IMR-90 (cell line): ENCODE data around the gene UTP18. TPM values are rescaled to one million over a fixed set of nuclear protein-coding genes. Genes with fewer than 3 reads are reported as not detected.

Experiments
- ATAC-seq: fragments of 200-7000 bp; cut with Tn5 transposase; 2 replicates; pipeline ENCODE4 v1.9.1; 2020; ENCODE audit warnings: low read depth, mild to moderate bottlenecking, moderate library complexity
- BruUV-seq: library from RNA; stranded (reverse); fragments of 400-500 nt; replicated peaks from 2 replicates; lab custom pipeline; 2021; lab: Mats Ljungman, UMichigan
- CTCF ChIA-PET: fragments of 300-600 bp; formaldehyde crosslinking; extraction: SDS; loops from one replicate; lab custom pipeline; 2021; ENCODE audit warnings: antibody characterized with exemption; lab: Yijun Ruan, JAX
- POLR2A ChIA-PET: fragments of 300-600 bp; sonication (Branson Sonifier 250); formaldehyde crosslinking; loops from one replicate; lab custom pipeline; 2022; ENCODE audit warnings: antibody characterized with exemption; ENCODE audit not compliant: unreplicated experiment; lab: Charles Lee
- DNase-seq: peaks from one replicate; pipeline ENCODE4 v3.0.0; 2013
- H2AFZ ChIP-seq: replicated peaks from 2 replicates; pipeline ENCODE3; 2013; ENCODE audit warnings: low read length, mild to moderate bottlenecking; ENCODE audit not compliant: poor library complexity
- H2AK5ac ChIP-seq: 2 replicates; pipeline ENCODE4 v1.6.1; 2013; ENCODE audit warnings: low read depth, low read length, inconsistent platforms
- H2AK9ac ChIP-seq: replicated peaks from 2 replicates; pipeline ENCODE3; 2013; ENCODE audit warnings: mild to moderate bottlenecking, low read depth, low read length, moderate library complexity; ENCODE audit not compliant: poor library complexity
- H2BK120ac ChIP-seq: 2 replicates; pipeline ENCODE4 v1.6.1; 2013; ENCODE audit warnings: low read depth, low read length, inconsistent platforms
- H2BK15ac ChIP-seq: 3 replicates; pipeline ENCODE4 v1.6.1; 2013; ENCODE audit warnings: low read depth, low read length, inconsistent platforms
- H2BK20ac ChIP-seq: 2 replicates; pipeline ENCODE4 v1.6.1; 2013; ENCODE audit warnings: low read depth, mild to moderate bottlenecking, inconsistent platforms, low read length, moderate library complexity
- H2BK5ac ChIP-seq: 2 replicates; pipeline ENCODE4 v1.6.1; 2013; ENCODE audit warnings: mild to moderate bottlenecking, low read depth, low read length, inconsistent platforms; ENCODE audit not compliant: poor library complexity, severe bottlenecking
- H3K14ac ChIP-seq: replicated peaks from 2 replicates; pipeline ENCODE4 v1.6.1; 2013; ENCODE audit warnings: low read depth, low read length, inconsistent platforms
- H3K18ac ChIP-seq: 2 replicates; pipeline ENCODE4 v1.6.1; 2013; ENCODE audit warnings: low read depth, low read length, control low read depth
- H3K23ac ChIP-seq: 2 replicates; pipeline ENCODE4 v1.6.1; 2013; ENCODE audit warnings: low read depth, low read length, inconsistent platforms
- H3K27ac ChIP-seq: 2 replicates; pipeline ENCODE4 v1.5.1; 2013; ENCODE audit warnings: mild to moderate bottlenecking, control low read depth, low read length; ENCODE audit not compliant: insufficient read depth
- H3K27me3 ChIP-seq: 2 replicates; pipeline ENCODE4 v1.6.1; 2013; ENCODE audit warnings: low read length; ENCODE audit not compliant: control insufficient read depth, insufficient read depth
- H3K36me3 ChIP-seq: 2 replicates; pipeline ENCODE4 v1.6.1; 2013; ENCODE audit warnings: low read length, mixed read lengths; ENCODE audit not compliant: control insufficient read depth, insufficient read depth
- H3K4ac ChIP-seq: 2 replicates; pipeline ENCODE4 v1.6.1; 2013; ENCODE audit warnings: low read depth, low read length, inconsistent platforms
- H3K4me1 ChIP-seq: 2 replicates; pipeline ENCODE4 v1.6.1; 2013; ENCODE audit warnings: low read length, mixed read lengths; ENCODE audit not compliant: control insufficient read depth, insufficient read depth
- H3K4me2 ChIP-seq: 2 replicates; pipeline ENCODE4 v1.6.1; 2013; ENCODE audit warnings: low read depth, mild to moderate bottlenecking, control low read depth, low read length, moderate library complexity
- H3K4me3 ChIP-seq: 2 replicates; pipeline ENCODE4 v1.5.1; 2013; ENCODE audit warnings: low read depth, mild to moderate bottlenecking, control low read depth, low read length, moderate library complexity; ENCODE audit not compliant: insufficient read depth
- H3K56ac ChIP-seq: 2 replicates; pipeline ENCODE4 v1.6.1; 2013; ENCODE audit warnings: low read length, inconsistent platforms; ENCODE audit not compliant: insufficient read depth; ENCODE audit errors: extremely low read depth
- H3K79me1 ChIP-seq, 2 experiments: 2 replicates each; pipeline ENCODE4 v1.6.1; 2013; ENCODE audit warnings: low read length in 2 of 2, inconsistent platforms in 1 of 2, low read depth in 1 of 2
- H3K9ac ChIP-seq: 2 replicates; pipeline ENCODE4 v1.6.1; 2013; ENCODE audit warnings: low read depth, low read length, control low read depth
- H3K9me1 ChIP-seq: 2 replicates; pipeline ENCODE4 v1.6.1; 2013; ENCODE audit warnings: low read length, inconsistent platforms; ENCODE audit not compliant: insufficient read depth
- H3K9me3 ChIP-seq: 2 replicates; pipeline ENCODE4 v1.6.1; 2013; ENCODE audit warnings: low read length; ENCODE audit not compliant: control insufficient read depth, insufficient read depth
- H4K20me1 ChIP-seq: 2 replicates; pipeline ENCODE4 v1.6.1; 2013; ENCODE audit warnings: low read length, inconsistent platforms; ENCODE audit not compliant: insufficient read depth
- H4K5ac ChIP-seq: 2 replicates; pipeline ENCODE4 v1.6.1; 2013; ENCODE audit warnings: mild to moderate bottlenecking, low read depth, low read length, control low read depth
- H4K8ac ChIP-seq, 2 experiments: 2 replicates each; pipeline ENCODE4 v1.6.1; 2013; ENCODE audit warnings: low read depth in 2 of 2, low read length in 2 of 2, control low read depth in 1 of 2, inconsistent platforms in 1 of 2
- H4K91ac ChIP-seq: 2 replicates; pipeline ENCODE4 v1.6.1; 2013; ENCODE audit warnings: low read depth, low read length, inconsistent platforms; ENCODE audit not compliant: insufficient read depth
- BHLHE40 ChIP-seq: fragments of 150-350 bp; IDR thresholded peaks from 2 replicates; pipeline ENCODE4 v1.6.1; 2016; ENCODE audit warnings: mild to moderate bottlenecking, low read depth, low read length
- FOS ChIP-seq: fragments of 150-350 bp; IDR thresholded peaks from 2 replicates; pipeline ENCODE4 v1.6.1; 2016; ENCODE audit warnings: low read depth, low read length
- MAFK ChIP-seq: IDR thresholded peaks from 2 replicates; pipeline ENCODE4 v1.6.1; 2012; ENCODE audit warnings: low read depth, low read length, improper control_type of control experiment
- MXI1 ChIP-seq: IDR thresholded peaks from 2 replicates; pipeline ENCODE4 v1.6.1; 2012; ENCODE audit warnings: low read depth, mild to moderate bottlenecking, low read length, moderate library complexity, borderline replicate concordance
- NFE2L2 ChIP-seq: fragments of 150-350 bp; IDR thresholded peaks from 2 replicates; pipeline ENCODE4 v1.6.1; 2016; ENCODE audit warnings: low read depth, mild to moderate bottlenecking, low read length
- SMC3 ChIP-seq: fragments of 150-350 bp; IDR thresholded peaks from 2 replicates; pipeline ENCODE4 v1.6.1; 2016; ENCODE audit warnings: low read depth, mild to moderate bottlenecking, antibody characterized with exemption, low read length, moderate library complexity
- WGBS, 2 experiments: methylation state at CpG; one replicate each; pipeline versions ENCODE4 v1.1.5 to v1.1.7; 2013; ENCODE audit warnings: missing lambda C conversion rate in 2 of 2; ENCODE audit not compliant: insufficient read length in 1 of 2; ENCODE audit errors: extremely low coverage in 2 of 2; 5-methylcytosine and 5-hydroxymethylcytosine counted together
- dilution Hi-C: fragments of 300-500 bp; cut with HindIII; formaldehyde crosslinking; loops from one replicate; pipeline ENCODE4 v1.14.3; 2018; ENCODE audit warnings: low sequenced_read_pairs; ENCODE audit not compliant: unreplicated experiment
- in situ Hi-C: fragments of 300-500 bp; cut with MboI; formaldehyde crosslinking; loops from 3 replicates; pipeline ENCODE4 v1.14.3; 2019; ENCODE audit warnings: low sequenced_read_pairs, inconsistent platforms, mixed read lengths
- intact Hi-C: fragments of 100-400 bp; cut with micrococcal nuclease; formaldehyde crosslinking; loops from 2 replicates; pipeline ENCODE4 v1.10.0; 2022
- polyA plus RNA-seq, 3 experiments: library from polyadenylated mRNA; depleted of rRNA; stranded (reverse); fragments of >200 nt; gene quantifications; 2 replicates each; pipeline ENCODE4 v1.2.3, GENCODE V29; 2012; ENCODE audit warnings: low replicate concordance in 1 of 3
- total RNA-seq: library from RNA; depleted of rRNA; stranded (reverse); fragments of >200 nt; gene quantifications from 2 replicates; pipeline ENCODE4 v1.2.3, GENCODE V29; 2012
- TF ChIP-seq, protein P1 (sequence below): fragments of 150-350 bp; IDR thresholded peaks from 2 replicates; pipeline ENCODE4 v1.6.1; 2017; ENCODE audit warnings: mild to moderate bottlenecking, antibody characterized with exemption, low read length, low read depth

UTP18 gene
- total and polyA plus RNA-seq, 2 of the 4 experiments (the other 2 are of a cell fraction), result 17.7 to 22.4 TPM

DNA sequence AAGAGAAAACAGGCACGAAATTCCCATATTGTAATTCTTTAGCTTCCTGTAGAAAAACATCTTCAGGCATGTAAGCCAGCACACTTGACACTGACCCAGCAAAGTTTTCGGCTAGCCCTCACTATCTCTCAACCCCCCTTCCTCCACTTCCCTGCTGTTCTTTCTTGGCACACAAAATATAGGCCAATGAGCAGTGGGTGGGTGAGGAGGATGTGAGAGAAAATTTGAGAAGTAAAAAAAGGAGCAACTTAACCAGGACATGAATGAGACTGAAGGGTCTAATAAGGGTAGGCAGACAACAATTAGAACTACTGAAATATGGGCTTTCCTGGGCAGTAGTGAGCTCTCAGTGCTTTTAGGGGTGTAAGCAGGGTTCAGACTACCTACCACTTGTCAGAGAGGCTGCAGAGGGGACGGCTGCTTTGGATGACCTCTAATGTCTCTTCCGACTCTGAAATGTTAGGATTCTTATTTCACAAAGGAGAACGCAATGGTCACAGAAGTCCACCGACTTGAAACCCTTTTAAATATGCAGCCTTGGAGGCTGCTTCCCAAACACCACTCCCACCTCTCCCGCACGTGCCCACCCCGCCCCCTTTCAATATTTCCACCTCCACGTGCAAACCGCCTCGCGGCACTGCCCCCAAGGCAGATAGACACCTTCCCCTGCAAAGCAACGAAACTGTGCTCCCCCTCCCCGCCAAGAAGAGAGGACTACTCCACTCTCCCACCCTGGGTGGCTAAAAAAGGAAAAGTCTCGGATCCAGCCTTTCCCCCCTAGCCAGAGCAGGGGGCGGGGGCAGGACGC lies 1.4 kb upstream of the UTP18 start:
- BruUV-seq, result no TSS peak
- Histone ChIP-seq H3K9me3 (no peaks in the 10 kb centered on the region), H3K18ac (no peak overlapping the region), H3K9ac (peak overlapping the region; percentile 66), H3K9me1 (peaks cover 2% of the 10 kb centered on the region), H4K8ac (peak overlapping the region in 1 of 2 experiments; percentile 27; a peak in 1 of 4 replicates), H3K4me1 (no peaks in the 10 kb centered on the region; the same call in 1 of the 2 replicates), H2BK120ac (no peak overlapping the region), H2BK20ac (no peak overlapping the region), H3K4me2 (peak overlapping the region; percentile 97), H4K91ac (peak overlapping the region; percentile 28; the same call in 1 of the 2 replicates), H4K5ac (no peak overlapping the region), H3K27ac (peak overlapping the region; percentile 35), H4K20me1 (peaks cover 35% of the 10 kb centered on the region), H3K14ac (no peak overlapping the region), H3K27me3 (no peaks in the 10 kb centered on the region), H3K23ac (peak overlapping the region; percentile 72; the same call in 1 of the 2 replicates), H3K4me3 (peak overlapping the region; percentile 52), H3K79me1 (peaks cover 21 to 53% of the 10 kb centered on the region in 2 experiments), H2AK5ac (no peak overlapping the region; the same call in 1 of the 2 replicates), H2AK9ac (peak overlapping the region; percentile 68), H3K4ac (peak overlapping the region; percentile 4; the same call in 1 of the 2 replicates), H3K56ac (0 out of 2 replicates have a peak overlapping the region, but pooled peaks have one; percentile 38), H3K36me3 (peaks cover 5% of the 10 kb centered on the region), H2AFZ (peak overlapping the region; percentile 99), H2BK15ac (no peak overlapping the region), H2BK5ac (peak overlapping the region; percentile 25)
- intact Hi-C loops (loop anchor here (5.0 kb wide), 1 partner anchor 42 kb away; no protein-coding TSS in a partner anchor), dilution Hi-C loops (no loop called here), in situ Hi-C loops (no loop called here)
- TF ChIP-seq BHLHE40 (peak; percentile 93), SMC3 (no peak), MAFK (no peak), NFE2L2 (no peak), MXI1 (peak; percentile 99), FOS (no peak)
- TF ChIP-seq, protein P1, sequence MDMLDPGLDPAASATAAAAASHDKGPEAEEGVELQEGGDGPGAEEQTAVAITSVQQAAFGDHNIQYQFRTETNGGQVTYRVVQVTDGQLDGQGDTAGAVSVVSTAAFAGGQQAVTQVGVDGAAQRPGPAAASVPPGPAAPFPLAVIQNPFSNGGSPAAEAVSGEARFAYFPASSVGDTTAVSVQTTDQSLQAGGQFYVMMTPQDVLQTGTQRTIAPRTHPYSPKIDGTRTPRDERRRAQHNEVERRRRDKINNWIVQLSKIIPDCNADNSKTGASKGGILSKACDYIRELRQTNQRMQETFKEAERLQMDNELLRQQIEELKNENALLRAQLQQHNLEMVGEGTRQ, result peak; percentile 50
- POLR2A ChIA-PET, result no interaction called here
- 8% methylated on average over 4 of the region's 18 CpGs; no CpG with 5 or more reads in 1 of the 2 experiments for WGBS, 2 experiments
- CTCF ChIA-PET, result interaction anchor here (0.6 kb wide), 1 partner anchor 58 kb away, joined by 3 read pairs; no protein-coding TSS in a partner anchor
- ATAC-seq (no peak), DNase-seq (no peak)
